ENCODE measurements around the gene URB1. TPM values are rescaled to one million over a fixed set of nuclear protein-coding genes. Genes with fewer than 3 reads are reported as not detected.
A peak's percentile ranks its signal among the peaks of the same experiment; 100 is the strongest.
"Not testable (repeated sequence)": the region's sequence is repeated elsewhere in the genome, so short reads cannot be mapped to it uniquely, and the experiment has no call there.

Gene URB1
- total RNA-seq, 8 experiments from 2014 or later: 6.5 to 40.6 (median 17.0) TPM

- H3K4me1 ChIP-seq (replicated peaks in 1 of 2): no peaks in the 10 kb centered on the region
- in situ Hi-C loops (cut with MboI; ENCODE audit: low pct_unique_long_range_greater_than_20kb in 2 of 9, low sequenced_read_pairs in 9 of 9, unreplicated experiment in 9 of 9): loop anchor here in 8 of 9 experiments (10.0 to 25.0 kb wide), 5 partner anchors 156 to 206 kb away; partner anchors contain the start of genes TCP10L (in 3 of the 8) and CFAP298 (in 1 of the 8)
- no peak overlapping the region for H3K27ac ChIP-seq
- ATAC-seq (replicated peaks in 6 of 8): peak in 1 of 8 experiments; percentile 11
- 0 to 93% (median 60%) methylated on average over 1 to 5 of the region's 6 CpGs; no CpG with 5 or more reads in 3 of the 10 experiments for WGBS, 10 experiments
- H3K4me3 ChIP-seq: no peak overlapping the region
Observed at GRCh38 chr21:32406405-32406804, 13.6 kb upstream of the URB1 start.

- in situ Hi-C loops (cut with MboI; ENCODE audit: low pct_unique_long_range_greater_than_20kb in 2 of 9, low sequenced_read_pairs in 9 of 9, unreplicated experiment in 9 of 9): loop anchor here in 8 of 9 experiments (10.0 to 25.0 kb wide), 5 partner anchors 159 to 209 kb away; partner anchors contain the start of genes TCP10L (in 3 of the 8) and CFAP298 (in 1 of the 8)
Observed at GRCh38 chr21:32403201-32403777, 10.5 kb upstream of the URB1 start.

GRCh38 chr21:32393677-32394001 is 827 bp upstream of the URB1 start:
- Histone ChIP-seq H3K4me3 (peak overlapping the region in 1 of 5 donors; percentile 89), H3K27ac (no peak overlapping the region), H3K4me1 (replicated peaks in 1 of 2) (peaks cover 2 to 7% of the 10 kb centered on the region in 2 donors)
- no peak for ATAC-seq (replicated peaks in 6 of 8)
- 40 to 100% (median 85%) methylated on average over 2 to 9 of the region's 9 CpGs for WGBS, 10 experiments
- in situ Hi-C loops (cut with MboI; ENCODE audit: low pct_unique_long_range_greater_than_20kb in 2 of 9, low sequenced_read_pairs in 9 of 9, unreplicated experiment in 9 of 9): no loop called here

More at GRCh38 chr21:32403201-32403777, 10.5 kb upstream of the URB1 start:
- H3K4me3 ChIP-seq: no peak overlapping the region
- H3K4me1 ChIP-seq (replicated peaks in 1 of 2): no peaks in the 10 kb centered on the region
- no peak overlapping the region for H3K27ac ChIP-seq
- WGBS, 10 experiments: 0 to 46% (median 9%) methylated on average over 1 to 4 of the region's 5 CpGs
- ATAC-seq (replicated peaks in 6 of 8): peak; percentile 66 to 98 (median 77)

DNA sequence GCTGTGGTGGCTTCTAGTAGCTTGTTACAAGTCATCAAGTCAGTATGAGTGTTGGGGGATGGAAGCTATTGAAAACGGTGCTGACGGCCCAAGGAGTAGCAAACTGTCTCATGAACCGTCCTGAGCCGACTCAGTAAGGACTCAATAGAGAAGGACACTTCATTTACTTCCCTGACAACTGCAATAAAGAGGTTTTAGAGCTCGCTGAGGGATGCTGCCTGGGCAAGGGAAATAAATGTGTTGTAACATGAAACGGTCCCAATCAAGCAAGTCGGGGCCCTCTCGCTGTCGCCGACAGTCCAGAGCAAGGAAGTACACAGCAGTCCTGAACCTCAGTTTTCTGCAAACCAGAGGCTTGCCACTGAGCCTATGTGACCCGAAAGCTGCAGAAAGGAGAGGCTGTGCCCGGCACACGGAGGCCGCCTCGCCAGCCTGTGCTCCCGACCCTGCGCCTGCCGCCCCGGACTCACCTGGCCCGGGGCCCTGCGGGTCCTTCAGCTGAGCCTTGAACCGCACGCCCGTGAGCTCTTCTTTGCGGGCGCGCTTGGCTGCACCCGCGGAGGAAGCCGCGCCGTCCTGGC is 423 bp downstream of the URB1 start:
- peaks cover 2 to 7% of the 10 kb centered on the region in 2 donors for H3K4me1 ChIP-seq (replicated peaks in 1 of 2)
- in situ Hi-C loops (cut with MboI; ENCODE audit: low pct_unique_long_range_greater_than_20kb in 2 of 9, low sequenced_read_pairs in 9 of 9, unreplicated experiment in 9 of 9): no loop called here
- WGBS, 10 experiments: 0 to 25% (median 1%) methylated on average over 1 to 17 of the region's 32 CpGs; no CpG with 5 or more reads in 2 of the 10 experiments
- ATAC-seq (replicated peaks in 6 of 8): peak; percentile 46 to 71 (median 64)
- peak overlapping the region in 1 of 2 donors; percentile 60 for H3K27ac ChIP-seq
- H3K4me3 ChIP-seq: peak overlapping the region; percentile 47 to 95 (median 88)

GRCh38 chr21:32391755-32392154 is 1.1 kb downstream of the URB1 start:
- ATAC-seq (replicated peaks in 6 of 8): no peak
- in situ Hi-C loops (cut with MboI; ENCODE audit: low pct_unique_long_range_greater_than_20kb in 2 of 9, low sequenced_read_pairs in 9 of 9, unreplicated experiment in 9 of 9): no loop called here

GRCh38 chr21:32390537-32391224 is 2.1 kb downstream of the URB1 start:
- ATAC-seq (replicated peaks in 6 of 8); H3K4me1 ChIP-seq (replicated peaks in 1 of 2); H3K4me3 ChIP-seq; H3K27ac ChIP-seq; in situ Hi-C loops (cut with MboI; ENCODE audit: low pct_unique_long_range_greater_than_20kb in 2 of 9, low sequenced_read_pairs in 9 of 9, unreplicated experiment in 9 of 9): not testable (repeated sequence)
- WGBS, 10 experiments: no CpG with 5 or more reads among the region's 11 CpGs

More at GRCh38 chr21:32391755-32392154, 1.1 kb downstream of the URB1 start:
- Histone ChIP-seq H3K27ac (no peak overlapping the region), H3K4me1 (replicated peaks in 1 of 2) (peaks cover 2 to 7% of the 10 kb centered on the region in 2 donors), H3K4me3 (peak overlapping the region; percentile 47 to 95 (median 88))
- 18 to 100% (median 53%) methylated on average over 1 to 4 of the region's 4 CpGs; no CpG with 5 or more reads in 1 of the 10 experiments for WGBS, 10 experiments

DNA sequence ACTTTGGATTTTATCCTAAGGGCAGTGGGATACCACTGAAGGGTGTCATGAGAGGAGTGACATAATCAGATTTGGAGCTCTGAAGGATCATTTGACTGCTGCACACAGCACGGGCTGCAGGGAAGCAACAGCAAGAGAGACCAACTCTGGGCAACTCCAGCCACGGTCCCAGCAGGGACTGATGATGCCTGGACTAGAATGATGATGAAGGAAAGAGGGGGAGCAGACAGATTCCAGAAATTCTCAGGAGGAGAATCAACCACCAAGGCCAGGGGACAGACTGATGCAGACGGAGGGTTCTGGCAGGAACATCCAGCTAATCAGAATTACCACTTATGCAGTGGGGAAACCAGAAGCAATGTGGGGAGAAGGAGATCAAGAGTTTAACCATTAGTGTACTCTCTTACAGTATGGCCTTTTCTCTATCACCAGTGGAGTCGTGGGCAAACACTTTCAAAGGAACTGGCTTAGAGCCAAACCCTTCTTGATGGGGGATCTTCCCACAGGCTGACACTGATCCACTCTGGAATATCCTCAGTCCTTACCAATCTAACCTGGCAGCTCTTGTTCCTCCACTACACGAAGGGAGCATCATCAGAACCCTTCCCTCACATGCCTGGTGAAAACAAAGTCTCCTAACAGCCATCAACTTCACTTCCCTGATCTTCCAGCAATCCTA is 3.3 kb downstream of the URB1 start:
- 40 to 94% (median 78%) methylated on average over 1 to 4 of the region's 5 CpGs; no CpG with 5 or more reads in 4 of the 10 experiments for WGBS, 10 experiments
- Histone ChIP-seq H3K4me1 (replicated peaks in 1 of 2) (peaks cover 2 to 7% of the 10 kb centered on the region in 2 donors), H3K4me3 (no peak overlapping the region)

DNA sequence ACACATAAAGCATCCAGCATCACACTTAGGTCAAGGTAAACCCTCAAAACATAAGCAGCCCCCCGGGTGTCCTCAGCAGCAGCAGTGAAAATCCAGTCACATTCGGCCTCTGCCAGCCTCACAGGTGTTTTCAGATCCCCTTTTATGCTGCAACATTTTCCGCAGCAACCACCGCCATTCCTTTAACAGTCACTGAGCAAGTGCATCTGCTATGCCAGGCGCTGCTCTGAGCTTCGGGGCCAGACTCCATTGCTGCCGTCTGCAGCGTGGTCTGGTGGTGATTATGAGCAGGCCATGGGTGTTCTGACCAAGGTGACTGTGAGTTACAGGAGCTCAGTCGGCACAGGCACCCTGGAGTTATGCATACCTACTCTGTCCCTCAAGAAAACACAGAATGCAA is 4.5 kb downstream of the URB1 start:
- in situ Hi-C loops (cut with MboI; ENCODE audit: low pct_unique_long_range_greater_than_20kb in 2 of 9, low sequenced_read_pairs in 9 of 9, unreplicated experiment in 9 of 9): no loop called here
- H3K4me1 ChIP-seq (replicated peaks in 1 of 2): peaks cover 2 to 7% of the 10 kb centered on the region in 2 donors
- ATAC-seq (replicated peaks in 6 of 8): no peak
- WGBS, 10 experiments: 53 to 100% (median 78%) methylated on average over 1 to 9 of the region's 9 CpGs; no CpG with 5 or more reads in 3 of the 10 experiments
- no peak overlapping the region for H3K4me3 ChIP-seq
- H3K27ac ChIP-seq: no peak overlapping the region

More for the DNA sequence above, 3.3 kb downstream of the URB1 start:
- no peak for ATAC-seq (replicated peaks in 6 of 8)
- in situ Hi-C loops (cut with MboI; ENCODE audit: low pct_unique_long_range_greater_than_20kb in 2 of 9, low sequenced_read_pairs in 9 of 9, unreplicated experiment in 9 of 9): no loop called here
- no peak overlapping the region for H3K27ac ChIP-seq

DNA sequence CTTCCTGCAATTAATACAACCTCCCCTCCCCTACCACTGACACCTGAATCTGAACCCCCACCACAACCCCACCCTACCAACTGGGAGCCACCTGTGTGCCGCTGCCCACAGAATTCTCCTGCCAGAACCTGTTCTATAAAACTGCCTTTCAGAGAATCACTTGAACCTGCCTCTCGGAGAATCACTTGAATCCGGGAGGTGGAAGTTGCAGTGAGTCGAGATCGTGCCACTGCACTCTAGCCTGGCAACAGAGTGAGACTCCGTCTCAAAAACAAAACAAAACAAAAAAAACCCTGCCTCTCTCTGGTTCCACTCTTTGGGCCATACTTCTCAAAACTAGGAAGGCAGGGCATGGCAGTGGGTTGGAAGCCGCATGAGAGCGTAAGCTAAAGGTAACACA is 5.7 kb downstream of the URB1 start:
- in situ Hi-C loops (cut with MboI; ENCODE audit: low pct_unique_long_range_greater_than_20kb in 2 of 9, low sequenced_read_pairs in 9 of 9, unreplicated experiment in 9 of 9): no loop called here
- ATAC-seq (replicated peaks in 6 of 8): no peak

GRCh38 chr21:32386195-32386870 is 6.5 kb downstream of the URB1 start:
- in situ Hi-C loops (cut with MboI; ENCODE audit: low pct_unique_long_range_greater_than_20kb in 2 of 9, low sequenced_read_pairs in 9 of 9, unreplicated experiment in 9 of 9): no loop called here

More for the DNA sequence above, 5.7 kb downstream of the URB1 start:
- Histone ChIP-seq H3K4me1 (replicated peaks in 1 of 2) (peaks cover 0 to 7% of the 10 kb centered on the region in 2 donors), H3K4me3 (no peak overlapping the region), H3K27ac (no peak overlapping the region)
- WGBS, 10 experiments: 80 to 100% (median 97%) methylated on average over 1 to 7 of the region's 8 CpGs; no CpG with 5 or more reads in 2 of the 10 experiments

DNA sequence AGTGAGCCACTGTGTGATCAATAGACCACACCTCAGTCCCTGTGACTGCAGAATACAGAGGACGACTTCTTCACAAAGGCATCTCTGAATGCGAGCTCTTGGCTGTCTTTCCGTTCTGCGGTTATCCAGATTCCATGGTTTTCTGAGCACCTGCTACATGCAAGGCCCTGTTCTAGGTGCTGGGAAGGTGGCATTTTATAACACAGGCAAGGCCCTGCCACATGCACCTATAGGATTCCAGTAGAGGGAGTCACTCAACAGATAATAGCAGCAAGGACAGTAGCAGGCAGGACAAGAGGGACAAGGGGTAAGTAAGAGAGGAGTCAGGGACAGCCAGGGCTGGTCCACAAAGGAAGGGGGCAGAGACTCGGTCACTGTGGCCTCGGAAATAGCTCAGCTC is 9.0 kb downstream of the URB1 start:
- ATAC-seq (replicated peaks in 6 of 8): no peak
- Histone ChIP-seq H3K4me1 (replicated peaks in 1 of 2) (no peaks in the 10 kb centered on the region), H3K4me3 (no peak overlapping the region), H3K27ac (no peak overlapping the region)
- whole genome bisulfite sequencing, 10 experiments: 92 to 100% (median 96%) methylated on average over 1 to 4 of the region's 6 CpGs; no CpG with 5 or more reads in 1 of the 10 experiments
- in situ Hi-C loops (cut with MboI; ENCODE audit: low pct_unique_long_range_greater_than_20kb in 2 of 9, low sequenced_read_pairs in 9 of 9, unreplicated experiment in 9 of 9): no loop called here

More at GRCh38 chr21:32386195-32386870, 6.5 kb downstream of the URB1 start:
- 80 to 100% (median 92%) methylated on average over 1 to 6 of the region's 6 CpGs for WGBS, 10 experiments
- no peaks in the 10 kb centered on the region for H3K4me1 ChIP-seq (replicated peaks in 1 of 2)
- ATAC-seq (replicated peaks in 6 of 8): no peak
- no peak overlapping the region for H3K4me3 ChIP-seq
- no peak overlapping the region for H3K27ac ChIP-seq

DNA sequence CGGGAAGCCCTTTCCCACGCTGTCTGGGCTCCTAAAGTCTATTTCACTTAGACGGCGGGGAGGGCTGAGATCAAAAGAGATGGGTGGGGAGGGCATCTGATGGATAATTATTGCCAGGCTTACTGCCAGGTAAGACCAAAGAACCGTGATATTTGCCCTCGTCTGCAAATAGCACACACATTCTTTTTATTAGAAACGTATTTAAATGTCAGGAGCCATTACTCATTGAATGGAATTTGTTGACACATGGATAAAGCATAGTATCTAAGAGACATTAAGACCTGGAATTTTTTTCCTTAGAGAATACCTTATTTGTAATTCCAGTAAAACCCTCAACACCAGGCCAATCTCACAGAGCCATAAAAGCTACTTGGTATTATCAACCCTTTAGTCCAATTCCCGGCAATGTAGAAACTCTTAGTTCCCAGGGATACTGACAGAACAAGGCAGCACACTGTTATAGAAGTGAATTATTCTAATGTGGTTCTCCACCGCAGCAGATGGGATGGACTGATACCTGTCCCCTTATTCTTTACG is 10.6 kb downstream of the URB1 start:
- H3K4me3 ChIP-seq: no peak overlapping the region
- in situ Hi-C loops (cut with MboI; ENCODE audit: low pct_unique_long_range_greater_than_20kb in 2 of 9, low sequenced_read_pairs in 9 of 9, unreplicated experiment in 9 of 9): no loop called here
- peak in 5 of 8 experiments; percentile 26 to 84 (median 60) for ATAC-seq (replicated peaks in 6 of 8)
- WGBS, 10 experiments: 68 to 100% (median 88%) methylated on average over 1 to 8 of the region's 10 CpGs; no CpG with 5 or more reads in 2 of the 10 experiments
- no peaks in the 10 kb centered on the region for H3K4me1 ChIP-seq (replicated peaks in 1 of 2)
- no peak overlapping the region for H3K27ac ChIP-seq

All from motor neuron (in vitro differentiated cells).